ENCODE results near the gene YBEY.

YBEY gene

GRCh38 chr21:46289655-46290179, 3.6 kb downstream of the YBEY start:
- Histone ChIP-seq H3K9me3 (ENCODE audit: control insufficient read depth, insufficient read depth, low read depth, low read length) (no peaks in the 10 kb centered on the region), H3K36me3 (ENCODE audit: control insufficient read depth, insufficient read depth, low read length) (peaks cover 16% of the 10 kb centered on the region), H3K9ac (ENCODE audit: low read length) (no peak overlapping the region), H3K4me1 (ENCODE audit: control insufficient read depth, insufficient read depth, low read length) (peaks cover 14% of the 10 kb centered on the region), H3K27ac (ENCODE audit: low read depth, low read length) (no peak overlapping the region), H3K27me3 (ENCODE audit: control insufficient read depth, insufficient read depth, low read length) (no peaks in the 10 kb centered on the region), H3K4me3 (ENCODE audit: low read depth, low read length) (no peak overlapping the region)

GRCh38 chr21:46291561-46291960, 5.4 kb downstream of the YBEY start:
- H3K4me3 ChIP-seq (ENCODE audit: low read depth, low read length) = no peak overlapping the region
- peaks cover 15% of the 10 kb centered on the region for H3K36me3 ChIP-seq (ENCODE audit: control insufficient read depth, insufficient read depth, low read length)
- H3K9me3 ChIP-seq (ENCODE audit: control insufficient read depth, insufficient read depth, low read depth, low read length) = no peaks in the 10 kb centered on the region
- no peak overlapping the region for H3K9ac ChIP-seq (ENCODE audit: low read length)
- H3K27ac ChIP-seq (ENCODE audit: low read depth, low read length) = no peak overlapping the region
- peaks cover 27% of the 10 kb centered on the region for H3K4me1 ChIP-seq (ENCODE audit: control insufficient read depth, insufficient read depth, low read length)
- H3K27me3 ChIP-seq (ENCODE audit: control insufficient read depth, insufficient read depth, low read length) = no peaks in the 10 kb centered on the region

DNA sequence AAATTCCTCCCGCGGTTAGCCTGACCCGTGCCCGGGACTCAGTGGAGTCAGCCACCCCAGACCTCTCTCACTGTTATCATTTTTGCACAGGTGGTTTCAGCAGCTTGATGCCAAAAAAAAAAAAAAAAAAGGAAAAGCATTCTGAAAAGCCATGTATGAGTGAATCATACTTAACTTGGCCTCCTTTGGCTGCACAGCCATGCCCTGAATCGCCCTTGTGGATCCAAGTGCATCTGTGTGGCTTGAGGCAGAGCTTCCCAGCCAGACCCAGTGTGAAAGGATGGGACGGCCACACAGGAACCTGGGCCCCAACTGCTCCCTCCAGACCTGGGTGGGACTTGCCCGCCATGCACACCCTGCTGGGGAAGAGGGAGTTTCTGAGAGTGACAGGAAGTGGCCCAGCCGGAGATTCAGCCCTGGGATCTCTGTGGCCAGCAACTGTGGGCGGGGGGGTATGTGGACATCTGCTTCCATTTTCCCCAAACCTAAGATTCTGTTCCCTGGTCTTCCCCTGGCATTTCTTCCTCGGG, 8.6 kb downstream of the YBEY start:
- H3K27ac ChIP-seq (ENCODE audit: low read depth, low read length) = no peak overlapping the region
- H3K9me3 ChIP-seq (ENCODE audit: control insufficient read depth, insufficient read depth, low read depth, low read length) = peaks cover 4% of the 10 kb centered on the region; the same call in 1 of the 2 replicates
- H3K4me3 ChIP-seq (ENCODE audit: low read depth, low read length) = no peak overlapping the region
- H3K9ac ChIP-seq (ENCODE audit: low read length) = no peak overlapping the region
- peaks cover 23% of the 10 kb centered on the region for H3K36me3 ChIP-seq (ENCODE audit: control insufficient read depth, insufficient read depth, low read length)
- peaks cover 15% of the 10 kb centered on the region for H3K4me1 ChIP-seq (ENCODE audit: control insufficient read depth, insufficient read depth, low read length)
- no peaks in the 10 kb centered on the region; the same call in 1 of the 2 replicates for H3K27me3 ChIP-seq (ENCODE audit: control insufficient read depth, insufficient read depth, low read length)

GRCh38 chr21:46295177-46295770, 9.1 kb downstream of the YBEY start:
- Histone ChIP-seq H3K9me3 (ENCODE audit: control insufficient read depth, insufficient read depth, low read depth, low read length) (peaks cover 4% of the 10 kb centered on the region; the same call in 1 of the 2 replicates), H3K9ac (ENCODE audit: low read length) (no peak overlapping the region), H3K36me3 (ENCODE audit: control insufficient read depth, insufficient read depth, low read length) (peaks cover 24% of the 10 kb centered on the region), H3K4me3 (ENCODE audit: low read depth, low read length) (no peak overlapping the region), H3K27ac (ENCODE audit: low read depth, low read length) (no peak overlapping the region), H3K27me3 (ENCODE audit: control insufficient read depth, insufficient read depth, low read length) (no peaks in the 10 kb centered on the region; the same call in 1 of the 2 replicates), H3K4me1 (ENCODE audit: control insufficient read depth, insufficient read depth, low read length) (peaks cover 15% of the 10 kb centered on the region)

DNA sequence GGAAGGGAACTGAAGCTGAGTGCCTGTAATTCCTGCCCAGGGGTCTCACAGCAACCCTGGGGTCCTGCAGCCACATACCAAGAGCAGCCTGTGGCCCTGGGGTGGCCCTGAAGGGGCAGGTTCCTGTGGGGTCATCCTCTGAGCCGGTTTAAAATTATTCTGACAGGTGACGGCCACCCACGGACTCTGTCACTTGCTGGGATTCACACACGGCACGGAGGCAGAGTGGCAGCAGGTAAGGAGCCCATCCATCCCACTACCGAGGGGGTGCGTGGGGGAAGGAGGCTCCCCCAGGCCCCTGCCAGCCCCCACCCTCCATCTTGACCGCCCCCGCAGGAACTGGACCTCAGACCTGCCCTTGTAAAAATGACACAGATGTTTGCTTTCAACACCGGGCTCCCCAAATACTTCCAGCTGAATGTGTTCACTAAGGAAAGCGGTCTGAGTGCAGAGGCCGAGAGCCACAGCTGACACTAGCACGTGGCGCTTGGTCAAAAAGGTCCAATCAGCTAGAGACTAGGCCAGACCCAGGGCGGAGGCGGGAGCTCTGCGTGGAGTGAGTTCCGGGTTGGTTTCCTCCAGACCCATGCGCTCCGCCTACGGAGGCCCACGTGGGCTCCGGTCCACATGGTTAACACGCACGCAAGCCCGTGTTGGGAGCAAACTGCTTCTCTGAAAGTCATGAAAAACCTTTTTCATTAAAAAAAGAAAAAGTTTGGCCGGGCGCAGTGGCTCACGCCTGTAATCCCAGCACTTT, 10.0 kb downstream of the YBEY start:
- Histone ChIP-seq H3K36me3 (ENCODE audit: control insufficient read depth, insufficient read depth, low read length) (peaks cover 31% of the 10 kb centered on the region), H3K9ac (ENCODE audit: low read length) (no peak overlapping the region), H3K9me3 (ENCODE audit: control insufficient read depth, insufficient read depth, low read depth, low read length) (peaks cover 4% of the 10 kb centered on the region; the same call in 1 of the 2 replicates), H3K27me3 (ENCODE audit: control insufficient read depth, insufficient read depth, low read length) (no peaks in the 10 kb centered on the region; the same call in 1 of the 2 replicates), H3K27ac (ENCODE audit: low read depth, low read length) (no peak overlapping the region), H3K4me1 (ENCODE audit: control insufficient read depth, insufficient read depth, low read length) (peaks cover 15% of the 10 kb centered on the region), H3K4me3 (ENCODE audit: low read depth, low read length) (no peak overlapping the region)

GRCh38 chr21:46297338-46298271, 11.5 kb downstream of the YBEY start:
- Histone ChIP-seq H3K9ac (ENCODE audit: low read length) (no peak overlapping the region), H3K4me3 (ENCODE audit: low read depth, low read length) (peak overlapping the region; percentile 45; the same call in 1 of the 2 replicates), H3K36me3 (ENCODE audit: control insufficient read depth, insufficient read depth, low read length) (peaks cover 32% of the 10 kb centered on the region), H3K4me1 (ENCODE audit: control insufficient read depth, insufficient read depth, low read length) (peaks cover 15% of the 10 kb centered on the region), H3K9me3 (ENCODE audit: control insufficient read depth, insufficient read depth, low read depth, low read length) (peaks cover 4% of the 10 kb centered on the region; the same call in 1 of the 2 replicates), H3K27ac (ENCODE audit: low read depth, low read length) (peak overlapping the region; percentile 33; the same call in 1 of the 2 replicates), H3K27me3 (ENCODE audit: control insufficient read depth, insufficient read depth, low read length) (no peaks in the 10 kb centered on the region; the same call in 1 of the 2 replicates)

DNA sequence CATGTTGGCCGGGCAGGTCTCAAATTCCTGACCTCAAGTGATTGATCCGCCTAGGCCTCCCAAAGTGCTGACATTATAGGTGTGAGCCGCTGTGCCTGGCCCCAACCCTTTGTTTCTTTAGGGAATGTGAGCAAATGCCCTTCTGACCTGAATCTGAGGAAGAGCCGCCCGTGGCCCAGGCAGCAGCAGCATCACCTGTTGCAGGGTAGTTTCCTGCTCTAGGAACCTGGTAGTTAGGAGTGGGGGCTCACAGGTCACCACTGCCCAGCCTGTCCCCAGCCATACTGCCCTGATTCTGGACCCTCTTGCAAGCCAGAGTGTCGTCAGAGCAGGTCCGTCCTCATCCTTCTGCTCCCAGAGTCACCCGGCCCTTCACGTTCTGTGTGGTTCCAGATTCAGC, 13.0 kb downstream of the YBEY start:
- Histone ChIP-seq H3K27ac (ENCODE audit: low read depth, low read length) (no peak overlapping the region), H3K9ac (ENCODE audit: low read length) (no peak overlapping the region), H3K27me3 (ENCODE audit: control insufficient read depth, insufficient read depth, low read length) (no peaks in the 10 kb centered on the region; the same call in 1 of the 2 replicates), H3K4me1 (ENCODE audit: control insufficient read depth, insufficient read depth, low read length) (peaks cover 15% of the 10 kb centered on the region), H3K36me3 (ENCODE audit: control insufficient read depth, insufficient read depth, low read length) (peaks cover 33% of the 10 kb centered on the region), H3K9me3 (ENCODE audit: control insufficient read depth, insufficient read depth, low read depth, low read length) (peaks cover 4% of the 10 kb centered on the region; the same call in 1 of the 2 replicates), H3K4me3 (ENCODE audit: low read depth, low read length) (no peak overlapping the region)

DNA sequence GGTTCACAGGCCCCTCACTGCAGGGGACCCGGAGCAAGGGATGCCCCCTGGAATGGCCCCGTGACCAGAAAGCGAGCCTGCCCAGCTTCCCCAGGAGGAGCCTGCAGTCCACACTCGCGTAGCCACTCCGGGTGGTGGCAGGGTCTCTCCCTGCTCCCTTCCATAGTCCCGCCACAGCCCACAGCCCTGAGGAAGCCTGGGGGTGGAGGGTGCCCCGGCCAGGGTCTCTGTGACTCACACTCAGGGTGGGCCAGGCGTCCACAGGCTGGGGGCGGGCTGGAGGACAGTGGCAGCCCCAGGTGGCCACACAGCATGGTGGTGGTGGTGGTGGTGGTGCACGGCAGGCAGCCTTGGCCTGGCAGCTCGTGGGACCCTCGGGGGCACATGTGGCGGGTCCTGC, 15.6 kb downstream of the YBEY start:
- Histone ChIP-seq H3K27ac (ENCODE audit: low read depth, low read length) (no peak overlapping the region), H3K9ac (ENCODE audit: low read length) (no peak overlapping the region), H3K27me3 (ENCODE audit: control insufficient read depth, insufficient read depth, low read length) (no peaks in the 10 kb centered on the region; the same call in 1 of the 2 replicates), H3K4me3 (ENCODE audit: low read depth, low read length) (no peak overlapping the region), H3K9me3 (ENCODE audit: control insufficient read depth, insufficient read depth, low read depth, low read length) (peaks cover 4% of the 10 kb centered on the region; the same call in 1 of the 2 replicates), H3K36me3 (ENCODE audit: control insufficient read depth, insufficient read depth, low read length) (peaks cover 42% of the 10 kb centered on the region), H3K4me1 (ENCODE audit: control insufficient read depth, insufficient read depth, low read length) (no peaks in the 10 kb centered on the region)

GRCh38 chr21:46304437-46304836, 18.3 kb downstream of the YBEY start:
- Histone ChIP-seq H3K9ac (ENCODE audit: low read length) (no peak overlapping the region), H3K4me1 (ENCODE audit: control insufficient read depth, insufficient read depth, low read length) (no peaks in the 10 kb centered on the region), H3K27ac (ENCODE audit: low read depth, low read length) (no peak overlapping the region), H3K36me3 (ENCODE audit: control insufficient read depth, insufficient read depth, low read length) (peaks cover 53% of the 10 kb centered on the region), H3K9me3 (ENCODE audit: control insufficient read depth, insufficient read depth, low read depth, low read length) (peaks cover 1% of the 10 kb centered on the region; the same call in 1 of the 2 replicates), H3K27me3 (ENCODE audit: control insufficient read depth, insufficient read depth, low read length) (no peaks in the 10 kb centered on the region), H3K4me3 (ENCODE audit: low read depth, low read length) (no peak overlapping the region)

DNA sequence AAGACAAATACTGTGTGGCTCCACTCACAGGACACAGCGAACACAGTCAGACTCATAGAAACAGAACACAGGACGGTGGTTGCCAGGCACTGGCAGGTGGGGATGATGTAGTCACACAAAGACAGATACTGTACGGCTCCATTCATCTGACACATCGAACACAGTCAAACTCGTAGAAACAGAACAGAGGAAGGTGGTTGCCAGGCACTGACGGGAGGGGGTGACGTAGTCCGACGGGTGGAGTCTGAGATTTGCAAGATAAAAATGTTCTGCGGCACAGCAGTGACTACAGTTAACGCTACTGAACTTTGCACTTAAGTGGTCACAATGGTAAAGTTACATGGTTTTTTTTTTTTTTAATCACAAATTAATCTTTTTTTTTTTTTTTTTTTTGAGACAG, 18.8 kb downstream of the YBEY start:
- Histone ChIP-seq H3K4me1 (ENCODE audit: control insufficient read depth, insufficient read depth, low read length) (no peaks in the 10 kb centered on the region), H3K36me3 (ENCODE audit: control insufficient read depth, insufficient read depth, low read length) (peaks cover 51% of the 10 kb centered on the region), H3K27me3 (ENCODE audit: control insufficient read depth, insufficient read depth, low read length) (no peaks in the 10 kb centered on the region), H3K9ac (ENCODE audit: low read length) (no peak overlapping the region), H3K9me3 (ENCODE audit: control insufficient read depth, insufficient read depth, low read depth, low read length) (no peaks in the 10 kb centered on the region), H3K27ac (ENCODE audit: low read depth, low read length) (no peak overlapping the region), H3K4me3 (ENCODE audit: low read depth, low read length) (no peak overlapping the region)
